Measurements from ENCODE around the gene QPRT.
"Not testable (repeated sequence)": the region's sequence is repeated elsewhere in the genome, so short reads cannot be mapped to it uniquely, and the experiment has no call there.

The QPRT gene

DNA sequence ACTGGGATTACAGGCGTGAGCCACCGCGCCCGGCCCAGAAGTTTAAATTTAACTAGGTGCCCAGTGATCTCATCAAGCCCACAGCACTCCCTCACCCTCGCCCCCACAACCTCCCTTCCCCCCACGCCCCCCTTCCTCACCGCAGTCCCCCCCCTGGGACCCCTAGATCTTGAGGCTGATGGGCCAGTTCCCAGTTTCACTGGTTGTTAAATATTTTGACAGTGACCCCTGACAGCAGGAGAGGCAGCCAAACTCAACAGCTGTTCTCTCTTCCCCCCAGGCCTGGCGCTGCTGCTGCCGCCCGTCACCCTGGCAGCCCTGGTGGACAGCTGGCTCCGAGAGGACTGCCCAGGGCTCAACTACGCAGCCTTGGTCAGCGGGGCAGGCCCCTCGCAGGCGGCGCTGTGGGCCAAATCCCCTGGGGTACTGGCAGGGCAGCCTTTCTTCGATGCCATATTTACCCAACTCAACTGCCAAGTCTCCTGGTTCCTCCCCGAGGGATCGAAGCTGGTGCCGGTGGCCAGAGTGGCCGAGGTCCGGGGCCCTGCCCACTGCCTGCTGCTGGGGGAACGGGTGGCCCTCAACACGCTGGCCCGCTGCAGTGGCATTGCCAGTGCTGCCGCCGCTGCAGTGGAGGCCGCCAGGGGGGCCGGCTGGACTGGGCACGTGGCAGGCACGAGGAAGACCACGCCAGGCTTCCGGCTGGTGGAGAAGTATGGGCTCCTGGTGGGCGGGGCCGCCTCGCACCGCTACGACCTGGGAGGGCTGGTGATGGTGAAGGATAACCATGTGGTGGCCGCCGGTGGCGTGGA, 15.6 kb downstream of the QPRT start:
- no peak for DNase-seq (ENCODE audit: low read depth)

DNA sequence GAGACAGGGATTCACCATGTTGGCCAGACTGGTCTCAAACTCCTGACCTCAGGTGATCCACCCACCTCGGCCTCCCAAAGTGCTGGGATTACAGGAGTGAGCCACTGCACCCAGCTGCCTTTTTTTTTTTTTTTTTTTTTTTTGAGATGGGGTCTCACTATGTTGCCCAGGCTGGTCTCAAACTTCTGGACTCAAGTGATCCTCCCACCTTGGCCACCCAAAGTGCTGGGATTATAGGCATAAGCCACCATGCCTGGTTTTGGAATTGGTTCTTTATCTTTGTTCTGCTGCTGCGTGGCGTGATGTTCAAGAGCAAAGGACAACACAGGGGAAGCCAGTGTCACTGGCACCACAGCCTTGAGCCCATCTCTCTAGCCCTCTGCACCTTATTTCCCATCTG, 16.7 kb downstream of the QPRT start:
- not testable (repeated sequence) for DNase-seq (ENCODE audit: low read depth)

DNA sequence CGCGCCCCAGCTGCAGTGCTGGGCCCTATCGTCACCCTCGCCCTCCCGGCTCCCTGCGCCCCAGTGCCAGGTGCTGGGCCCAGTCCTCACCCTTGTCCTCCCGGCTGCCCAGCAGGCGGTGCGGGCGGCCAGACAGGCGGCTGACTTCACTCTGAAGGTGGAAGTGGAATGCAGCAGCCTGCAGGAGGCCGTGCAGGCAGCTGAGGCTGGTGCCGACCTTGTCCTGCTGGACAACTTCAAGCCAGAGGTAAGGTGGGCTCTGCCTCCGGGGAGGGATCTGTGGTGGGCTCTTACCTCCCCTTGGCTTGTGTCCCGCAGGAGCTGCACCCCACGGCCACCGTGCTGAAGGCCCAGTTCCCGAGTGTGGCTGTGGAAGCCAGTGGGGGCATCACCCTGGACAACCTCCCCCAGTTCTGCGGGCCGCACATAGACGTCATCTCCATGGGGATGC, 17.9 kb downstream of the QPRT start:
- DNase-seq (ENCODE audit: low read depth), result no peak

DNA sequence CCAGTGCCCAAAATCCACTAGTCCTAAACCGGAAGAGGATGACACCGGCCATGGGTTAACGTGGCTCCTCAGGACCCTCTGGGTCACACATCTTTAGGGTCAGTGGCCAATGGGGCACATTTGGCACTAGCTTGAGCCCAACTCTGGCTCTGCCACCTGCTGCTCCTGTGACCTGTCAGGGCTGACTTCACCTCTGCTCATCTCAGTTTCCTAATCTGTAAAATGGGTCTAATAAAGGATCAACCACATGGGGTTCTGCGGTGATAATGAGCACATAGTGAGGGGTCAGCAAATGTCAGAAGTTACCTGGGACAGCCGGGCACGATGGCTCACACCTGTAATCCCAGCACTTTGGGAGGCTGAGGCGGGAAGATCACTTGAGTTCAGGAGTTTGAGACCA, 18.4 kb downstream of the QPRT start:
- no peak for DNase-seq (ENCODE audit: low read depth)

DNA sequence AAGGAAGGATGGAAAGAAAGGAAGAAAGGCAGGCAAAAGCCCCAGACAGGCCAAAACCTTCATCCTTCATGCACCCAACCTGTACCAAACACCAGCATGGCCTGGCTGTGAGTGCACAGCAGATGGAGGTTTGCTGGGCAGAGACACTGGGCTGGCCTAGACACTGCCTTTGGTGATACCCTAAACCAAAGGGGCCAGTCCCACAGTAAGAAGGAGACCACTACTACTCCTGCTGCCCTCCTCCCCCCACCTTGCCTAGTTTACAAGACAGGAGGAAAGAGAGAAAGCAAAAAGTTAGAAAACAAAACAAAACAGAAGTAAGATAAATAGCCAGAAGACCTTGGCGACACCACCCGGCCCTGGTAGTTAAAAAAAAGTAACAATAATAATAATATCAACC, 19.1 kb downstream of the QPRT start:
- no peak for DNase-seq (ENCODE audit: low read depth)

DNA sequence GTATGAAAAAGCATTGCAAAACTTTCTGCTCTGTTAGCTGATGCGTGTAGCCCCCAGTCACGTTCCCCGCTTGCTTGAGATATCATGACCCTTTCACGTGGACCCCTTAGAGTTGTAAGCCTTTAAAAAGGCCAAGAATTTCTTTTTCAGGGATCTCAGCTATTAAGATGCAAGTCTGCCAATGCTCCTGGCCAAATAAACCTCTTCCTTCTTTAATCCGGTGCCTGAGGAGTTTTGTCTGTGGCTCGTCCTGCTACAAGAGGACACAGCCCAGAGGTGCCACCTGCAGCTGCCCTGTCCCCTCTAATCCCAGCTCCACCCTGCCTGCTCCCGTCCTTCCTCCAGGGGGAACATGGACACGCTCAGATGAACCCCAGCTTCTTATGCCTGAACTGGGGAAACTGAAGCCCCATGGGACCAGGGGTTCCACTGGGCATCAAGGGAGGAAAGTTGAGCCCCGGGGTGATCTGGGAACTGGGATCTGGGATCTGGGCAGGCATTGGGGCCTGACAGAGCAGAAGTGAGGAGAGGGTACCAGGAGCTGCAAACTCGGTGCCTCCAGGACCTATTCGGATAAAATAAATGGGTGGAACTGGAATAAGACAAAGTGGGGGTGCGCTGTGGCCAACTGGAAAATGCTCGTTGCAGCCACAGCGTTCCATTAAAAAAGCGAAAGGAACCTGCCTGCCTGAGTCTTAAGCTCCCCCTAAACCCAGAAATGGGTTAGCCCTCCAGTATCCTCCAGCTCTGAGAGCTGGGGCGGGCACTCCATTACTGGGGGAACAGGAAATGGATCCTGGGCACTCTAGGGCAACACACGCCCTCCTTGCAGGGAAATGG, 19.7 kb downstream of the QPRT start:
- DNase-seq (ENCODE audit: low read depth), result no peak

DNA sequence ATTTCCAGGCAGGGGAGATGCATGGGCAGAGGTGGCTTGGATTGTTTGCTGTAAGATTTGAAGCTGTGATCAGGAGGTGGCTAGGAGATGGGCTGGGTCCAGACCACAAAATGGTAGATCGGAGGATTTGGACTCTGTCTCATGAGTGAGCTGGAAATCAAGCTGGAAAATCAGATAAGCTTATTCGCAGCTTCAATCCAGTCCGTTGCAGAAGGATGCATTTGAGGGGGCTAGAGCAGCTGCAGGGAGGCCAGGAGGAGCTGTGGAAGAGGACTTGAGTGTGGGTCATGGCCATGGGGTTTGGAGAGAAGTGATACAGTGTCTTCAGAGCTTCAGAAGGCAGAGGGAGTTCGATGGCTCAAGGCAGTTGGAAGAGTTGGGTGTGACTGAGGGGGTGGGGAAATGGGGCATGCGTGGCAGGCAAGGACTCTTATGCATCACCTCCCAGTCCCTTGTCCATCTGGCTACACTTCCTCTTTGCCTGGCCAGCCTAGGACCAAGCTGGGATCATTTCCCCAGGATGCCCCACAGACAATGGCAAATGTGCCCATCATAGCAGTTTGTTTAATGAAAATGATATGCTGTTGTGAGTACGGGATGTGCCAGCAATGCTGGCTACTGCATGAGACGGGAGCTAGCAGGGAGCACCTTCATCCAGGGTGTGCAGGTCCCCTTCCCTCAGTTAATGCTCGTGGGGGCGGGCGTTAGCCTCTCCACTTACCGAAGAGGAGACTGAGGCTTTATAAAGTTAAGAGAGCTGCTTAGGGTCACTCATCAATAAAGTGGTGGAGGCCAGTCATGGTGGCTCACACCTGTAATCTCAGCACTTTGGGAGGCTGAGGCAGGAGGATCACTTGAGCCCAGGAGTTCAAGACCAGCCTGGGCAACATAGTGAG, 20.6 kb downstream of the QPRT start:
- DNase-seq (ENCODE audit: low read depth), result no peak

DNA sequence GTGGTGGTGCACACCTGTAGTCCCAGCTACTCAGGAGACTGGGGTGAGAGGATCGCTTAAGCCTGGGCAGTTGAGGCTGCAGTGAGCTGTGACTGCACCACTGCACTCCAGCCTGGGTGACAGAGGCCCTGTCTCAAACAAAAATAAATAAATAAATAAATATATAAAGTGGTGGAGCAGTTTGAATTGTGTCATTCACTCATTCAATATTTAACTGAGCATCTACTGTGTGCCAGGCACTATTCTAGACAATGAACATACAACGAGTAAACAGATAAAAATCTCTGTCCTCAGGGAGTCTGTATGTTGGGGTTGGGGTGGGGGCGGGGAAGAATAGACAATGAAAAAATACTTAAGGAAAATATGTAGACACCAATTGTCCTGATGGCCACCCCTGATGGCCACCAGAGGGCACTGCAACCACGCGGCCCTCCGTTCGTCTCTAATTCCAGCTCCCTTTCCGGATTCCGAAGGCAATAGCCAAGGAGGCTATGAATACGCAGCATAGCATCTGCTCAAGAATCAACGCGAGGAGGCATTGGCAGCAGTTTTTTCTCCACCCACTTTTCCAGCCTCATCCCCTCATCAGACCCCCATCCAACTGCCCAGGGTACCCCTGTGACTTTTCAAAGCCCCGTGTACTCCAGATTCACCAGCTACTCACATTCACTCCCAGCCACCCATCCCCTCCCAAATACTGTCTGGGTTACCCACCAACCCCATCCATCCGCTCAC, 21.4 kb downstream of the QPRT start:
- peak; percentile 64 for DNase-seq (ENCODE audit: low read depth)

DNA sequence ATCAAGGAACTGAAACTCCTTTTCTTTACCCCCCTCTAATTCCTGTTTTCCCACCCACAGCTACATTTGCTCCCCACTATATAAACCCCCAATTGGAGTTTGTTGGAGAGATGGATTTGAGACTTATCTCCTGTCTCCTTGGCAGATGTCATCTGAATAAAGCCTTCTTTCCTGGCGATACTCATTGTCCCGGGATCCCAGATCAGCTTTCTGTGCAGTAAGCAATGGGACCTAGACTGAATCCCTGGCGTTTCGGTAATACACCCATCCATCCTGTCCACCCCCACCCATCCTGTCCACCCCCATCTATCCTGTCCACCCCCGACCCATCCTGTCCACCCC, 22.2 kb downstream of the QPRT start:
- DNase-seq (ENCODE audit: low read depth), result no peak

DNA sequence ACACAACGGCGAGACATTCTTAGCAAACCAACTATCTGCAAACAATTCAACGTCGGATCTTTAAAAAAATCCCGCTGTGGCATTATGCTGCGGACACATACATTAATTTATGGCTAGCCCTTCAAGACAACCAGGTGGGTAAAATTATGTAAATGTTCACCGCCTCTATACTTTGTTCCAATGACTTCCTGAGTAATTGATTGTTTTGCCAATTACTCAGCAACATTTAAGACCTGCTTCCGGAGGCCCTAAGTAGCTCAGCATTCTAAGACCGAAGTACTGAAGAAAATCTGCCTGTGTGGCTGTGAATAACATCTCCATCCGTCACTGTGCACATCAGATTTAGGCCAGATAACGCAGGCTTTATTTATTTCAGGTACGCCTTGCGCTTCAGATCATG, 23.3 kb downstream of the QPRT start:
- DNase-seq (ENCODE audit: low read depth), result no peak

DNA sequence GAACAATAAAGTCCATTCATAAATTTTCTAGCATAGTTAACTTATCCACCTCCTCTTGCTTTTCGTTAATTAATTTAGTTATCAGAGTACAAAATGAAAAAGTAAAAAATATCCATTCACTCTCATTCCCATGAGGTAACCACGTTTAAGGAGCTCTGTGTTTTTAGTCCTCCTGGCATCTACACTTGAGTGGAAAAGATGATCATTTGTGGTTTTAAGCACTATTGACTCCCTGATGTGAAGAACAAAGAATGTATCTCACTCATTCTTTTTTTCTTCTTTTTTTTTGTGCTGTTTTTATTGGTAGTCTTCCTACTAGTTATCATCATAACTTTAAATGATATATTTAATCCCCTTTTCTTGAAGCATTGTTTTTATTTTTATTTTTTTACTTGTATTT, 26.1 kb downstream of the QPRT start:
- DNase-seq (ENCODE audit: low read depth), result no peak

DNA sequence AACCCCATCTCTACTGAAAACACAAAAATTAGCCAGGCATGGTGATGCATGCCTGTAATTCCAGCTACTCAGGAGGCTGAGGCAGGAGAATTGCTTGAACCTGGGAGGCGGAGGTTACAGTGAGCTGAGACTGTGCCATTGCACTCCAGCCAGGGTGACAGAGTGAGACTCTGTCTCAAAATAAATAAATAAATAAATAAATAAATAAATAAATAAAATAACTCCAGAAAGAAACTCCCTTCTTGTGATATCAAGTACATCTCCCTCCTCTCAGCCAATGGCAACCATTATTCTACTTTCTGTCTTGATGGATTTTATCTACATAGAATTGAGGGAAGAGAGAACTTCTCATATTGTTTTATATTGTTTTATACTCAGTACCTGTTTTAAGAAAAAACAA, 28.2 kb downstream of the QPRT start:
- DNase-seq (ENCODE audit: low read depth), result not testable (repeated sequence)

DNA sequence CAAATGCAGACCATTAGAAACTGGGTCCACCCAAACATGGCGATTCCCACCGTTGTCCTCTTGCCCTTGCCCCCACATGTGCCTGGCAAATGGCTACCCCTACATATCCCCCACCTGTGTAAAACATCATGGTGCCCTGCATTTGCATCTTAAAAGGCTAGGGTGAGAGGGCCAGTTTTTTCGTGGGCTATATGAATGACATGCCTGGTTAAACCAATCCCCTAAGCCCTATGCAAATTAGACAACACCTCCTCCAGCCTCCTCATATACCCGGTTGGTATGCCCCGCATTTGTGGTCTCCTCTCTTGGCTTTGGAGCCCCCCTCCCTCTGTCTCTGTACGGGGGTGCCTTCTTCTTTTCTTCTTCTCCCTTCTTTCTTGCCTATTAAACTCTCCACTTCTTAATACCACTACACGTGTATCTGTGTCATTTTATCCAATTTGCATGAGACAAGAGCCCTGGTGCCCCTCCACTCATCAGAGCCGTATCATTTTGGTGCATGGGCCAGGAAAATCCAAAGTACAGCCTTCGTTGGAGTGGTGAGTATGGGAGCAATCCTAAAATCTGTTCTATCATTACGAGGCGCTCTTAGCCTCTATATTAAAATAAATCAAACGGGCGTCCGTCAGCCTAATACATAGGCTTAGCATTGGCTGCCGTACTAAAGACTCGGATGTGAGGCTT, 30.1 kb downstream of the QPRT start:
- no peak for DNase-seq (ENCODE audit: low read depth)

DNA sequence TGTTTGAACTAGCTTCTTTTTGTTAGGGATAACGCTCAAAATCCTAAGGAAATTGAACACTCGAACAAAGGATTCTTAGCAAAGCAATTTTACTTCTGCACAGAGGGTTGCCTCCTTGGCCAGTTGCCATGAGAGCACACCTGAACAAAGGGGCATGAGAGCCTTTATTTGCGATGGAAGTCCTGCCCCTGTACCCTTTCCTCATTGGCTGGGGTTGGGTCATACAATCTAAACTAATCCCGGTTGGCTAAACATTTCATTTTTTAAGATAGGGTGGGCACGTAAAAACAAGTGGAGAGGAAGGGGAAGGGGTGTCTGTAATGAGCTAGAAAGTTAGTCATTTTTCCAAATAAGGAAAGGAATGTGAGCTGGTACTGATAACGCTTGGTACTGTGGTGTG, 30.7 kb downstream of the QPRT start:
- DNase-seq (ENCODE audit: low read depth), result not testable (repeated sequence)

DNA sequence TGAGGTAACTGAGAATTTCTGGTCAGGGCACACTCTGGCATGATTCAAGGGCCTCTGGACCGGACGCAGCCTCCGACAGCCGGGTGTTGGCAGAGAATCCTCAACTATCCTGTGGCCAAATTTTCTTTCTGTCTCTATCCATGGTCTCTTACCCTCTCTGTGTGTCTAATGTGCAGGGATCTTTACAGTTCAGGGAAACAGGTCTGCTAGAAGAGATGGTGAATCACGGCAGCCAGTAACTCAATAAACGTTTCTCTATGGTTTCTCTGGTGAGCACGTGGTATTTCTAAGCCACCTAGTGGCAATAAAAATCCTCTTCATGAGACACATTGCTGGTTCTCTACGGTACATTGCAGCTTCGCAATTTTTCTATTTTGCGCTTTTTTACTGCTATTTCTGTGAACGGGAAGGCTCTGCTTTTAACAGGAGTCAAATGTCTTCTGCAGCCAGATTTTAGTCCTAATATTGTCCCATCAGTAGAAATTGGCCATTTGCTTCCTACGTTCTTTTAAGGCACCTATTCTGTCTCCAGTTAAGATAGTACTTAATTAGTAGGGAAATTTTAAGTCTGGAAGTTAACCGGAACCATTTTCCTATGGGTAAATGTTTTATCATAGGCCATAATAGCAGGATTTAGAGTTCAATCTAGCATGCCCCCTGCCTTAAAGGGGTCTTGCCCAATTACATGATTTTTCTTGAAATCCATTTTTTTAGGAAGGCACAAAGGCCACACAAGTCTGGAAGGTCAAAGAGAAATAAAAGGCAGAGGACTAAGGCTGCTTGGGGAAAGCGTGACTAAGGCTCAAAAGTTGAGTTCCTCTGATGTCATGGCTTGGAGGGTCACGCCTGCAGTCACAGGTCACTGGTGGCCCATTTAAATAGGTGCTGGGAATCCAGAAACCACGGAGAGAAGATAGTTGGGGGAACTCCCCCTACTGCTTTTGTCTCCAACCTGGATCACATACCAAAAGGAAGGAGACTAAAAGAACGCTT, 31.5 kb downstream of the QPRT start:
- DNase-seq (ENCODE audit: low read depth), result peak; percentile 15

DNA sequence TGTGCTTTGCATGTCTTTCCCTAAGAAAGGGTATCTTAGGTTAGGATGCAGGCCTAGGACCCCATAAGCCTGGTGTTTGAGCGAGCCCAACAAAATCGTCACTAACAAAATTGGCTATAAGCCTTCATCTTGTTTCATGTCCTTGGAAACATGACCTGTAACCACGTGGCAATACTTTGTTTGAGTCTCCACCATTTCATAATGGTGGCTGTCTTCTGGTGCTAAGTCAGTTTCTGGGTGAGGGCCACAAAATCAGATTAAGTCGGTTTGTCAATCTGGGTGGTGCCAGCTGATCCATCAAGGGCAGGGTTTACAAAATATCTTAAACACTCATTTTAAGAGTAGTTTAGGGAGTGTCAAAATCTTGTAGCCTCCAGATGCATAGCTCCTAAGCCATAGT, 33.8 kb downstream of the QPRT start:
- DNase-seq (ENCODE audit: low read depth), result no peak

DNA sequence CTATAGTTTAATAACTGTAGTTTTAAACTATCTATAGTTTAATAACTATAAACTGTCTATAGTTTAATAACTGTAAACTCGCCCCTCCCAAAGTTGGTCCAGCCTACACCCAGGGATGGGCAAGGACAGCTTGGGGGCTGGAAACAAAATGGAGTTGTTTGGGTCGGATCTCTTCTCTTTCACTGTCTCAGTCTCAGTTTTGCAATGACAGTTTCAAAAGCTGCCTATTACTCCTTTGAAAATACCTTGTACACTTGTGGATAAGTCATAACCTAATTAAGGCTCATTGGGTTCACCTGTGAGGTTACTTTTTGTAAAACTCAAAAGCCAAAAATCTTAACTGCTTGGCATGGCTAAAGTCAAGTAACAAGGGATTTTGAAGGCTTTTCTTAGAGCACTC, 35.4 kb downstream of the QPRT start:
- no peak for DNase-seq (ENCODE audit: low read depth)

DNA sequence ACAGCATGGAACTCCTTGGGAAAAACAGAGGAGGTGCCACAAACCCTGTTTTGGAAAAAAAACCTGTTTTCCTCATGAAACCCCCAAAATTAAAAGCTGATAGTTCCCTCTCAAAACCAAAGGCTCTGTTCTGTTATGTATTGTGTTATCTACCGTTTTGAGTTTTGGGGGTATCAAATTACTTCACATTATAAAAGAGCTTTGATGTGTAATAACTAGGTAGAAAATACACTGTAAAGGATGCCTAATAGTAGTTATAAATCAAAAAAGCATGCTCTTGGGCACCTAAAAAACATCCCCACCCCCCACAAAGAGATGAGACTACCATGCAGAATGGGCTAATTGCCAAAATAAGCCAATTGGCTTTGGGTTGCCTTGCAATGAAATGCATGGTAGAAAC, 36.0 kb downstream of the QPRT start:
- DNase-seq (ENCODE audit: low read depth), result no peak

DNA sequence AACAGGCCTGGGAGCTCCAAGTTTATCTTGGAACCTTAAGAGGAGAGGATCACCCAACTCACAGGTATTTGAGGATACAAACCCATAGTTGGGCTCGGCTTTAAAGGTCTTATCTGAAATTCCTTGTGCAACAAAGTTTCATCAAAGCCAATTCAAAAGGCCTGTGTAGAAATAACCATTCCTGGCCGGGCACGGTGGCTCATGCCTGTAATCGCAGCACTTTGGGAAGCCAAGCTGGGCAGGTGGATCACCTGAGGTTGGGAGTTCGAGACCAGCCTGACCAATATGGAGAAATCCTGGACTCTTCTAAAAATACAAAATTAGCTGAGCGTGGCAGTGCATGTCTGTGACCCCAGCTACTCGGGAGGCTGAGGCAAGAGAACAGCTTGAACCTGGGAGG, 38.1 kb downstream of the QPRT start:
- DNase-seq (ENCODE audit: low read depth), result no peak

DNA sequence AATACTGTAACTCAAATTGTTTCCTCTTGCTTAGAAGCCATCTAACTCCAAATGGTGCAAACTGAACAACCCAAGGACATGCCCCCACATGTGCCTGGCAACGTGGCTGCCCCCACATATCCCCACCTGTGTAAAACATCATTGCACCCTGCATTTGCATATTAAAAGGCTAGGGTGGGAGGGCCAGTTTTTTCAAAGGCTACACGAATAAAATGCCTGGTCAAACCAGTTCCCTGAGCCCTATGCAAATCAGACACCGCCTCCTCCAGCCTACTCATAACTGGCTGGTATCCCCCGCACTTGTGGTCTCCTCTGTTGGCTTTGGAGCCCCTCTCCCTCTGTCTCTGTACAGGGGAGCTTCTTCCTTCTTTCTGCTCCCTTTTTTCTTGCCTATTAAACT, 40.1 kb downstream of the QPRT start:
- no peak for DNase-seq (ENCODE audit: low read depth)
